HEK293 (cell line): ENCODE measurements around the gene CNPY2.

Experiments used
- HOXD13 ChIP-seq: sonication (generic); formaldehyde crosslinking; IDR thresholded peaks from 2 replicates; pipeline ENCODE4 v1.8.0; 2022; ENCODE audit warnings: missing genetic modification reagents, borderline replicate concordance
- REST ChIP-seq: fragments of 450-650 bp; formaldehyde crosslinking; IDR thresholded peaks from 2 replicates; pipeline ENCODE4 v1.5.1; 2016; ENCODE audit warnings: missing biosample characterization, missing genetic modification characterization
- SCRT1 ChIP-seq: fragments of 450-650 bp; formaldehyde crosslinking; IDR thresholded peaks from 2 replicates; pipeline ENCODE4 v1.5.1; 2016; ENCODE audit warnings: missing biosample characterization, missing genetic modification characterization, borderline replicate concordance
- TRIM28 ChIP-seq: IDR thresholded peaks from 2 replicates; pipeline ENCODE4 v1.6.1; 2011; ENCODE audit warnings: low read length, control low read depth, borderline replicate concordance
- ZNF114 ChIP-seq: fragments of 450-650 bp; formaldehyde crosslinking; IDR thresholded peaks from 2 replicates; pipeline ENCODE4 v1.5.0; 2017; ENCODE audit warnings: missing biosample characterization, missing genetic modification characterization
- ZNF121 ChIP-seq: fragments of 450-650 bp; formaldehyde crosslinking; IDR thresholded peaks from 2 replicates; pipeline ENCODE4 v1.5.1; 2016; ENCODE audit warnings: missing biosample characterization, missing genetic modification characterization
- ZNF202 ChIP-seq: fragments of 450-650 bp; formaldehyde crosslinking; IDR thresholded peaks from 2 replicates; pipeline ENCODE4 v1.5.1; 2016; ENCODE audit warnings: missing biosample characterization, missing genetic modification characterization, borderline replicate concordance
- ZNF274 ChIP-seq, 2 experiments: fragments of 200-500 bp in 1 of 2; fragments of 450-650 bp in 1 of 2; sonication (Bioruptor generic) in 1 of 2; formaldehyde crosslinking in 1 of 2; IDR thresholded peaks; 2 replicates each; pipeline versions ENCODE4 v1.5.1 to v1.6.1; 2014 to 2016; ENCODE audit warnings: borderline replicate concordance in 1 of 2, inconsistent platforms in 1 of 2, low read length in 1 of 2, missing biosample characterization in 1 of 2, missing genetic modification characterization in 1 of 2
- ZNF280D ChIP-seq: fragments of 450-650 bp; formaldehyde crosslinking; IDR thresholded peaks from 2 replicates; pipeline ENCODE4 v1.5.1; 2016; ENCODE audit warnings: missing biosample characterization, missing genetic modification characterization
- ZNF571 ChIP-seq: fragments of 450-650 bp; formaldehyde crosslinking; IDR thresholded peaks from 2 replicates; pipeline ENCODE4 v1.5.0; 2017; ENCODE audit warnings: missing biosample characterization, missing genetic modification characterization
- TF ChIP-seq, protein P1 (sequence below): fragments of 450-650 bp; formaldehyde crosslinking; IDR thresholded peaks from 2 replicates; pipeline ENCODE4 v1.5.1; 2016; ENCODE audit warnings: missing biosample characterization, missing genetic modification characterization
- TF ChIP-seq, protein P2 (sequence below): fragments of 450-650 bp; formaldehyde crosslinking; IDR thresholded peaks from 2 replicates; pipeline ENCODE4 v1.5.1; 2016; ENCODE audit warnings: missing biosample characterization, missing genetic modification characterization
- TF ChIP-seq, protein P3 (sequence below): fragments of 450-650 bp; formaldehyde crosslinking; IDR thresholded peaks from 2 replicates; pipeline ENCODE4 v1.5.1; 2016; ENCODE audit warnings: missing biosample characterization, missing genetic modification characterization

- TF ChIP-seq TRIM28 (no peak), ZNF280D (tag by site-specific recombination) (no peak), REST (no peak), SCRT1 (tag by site-specific recombination) (no peak), ZNF202 (tag by site-specific recombination) (no peak), ZNF571 (tag by site-specific recombination) (no peak), ZNF121 (tag by site-specific recombination) (no peak), ZNF274 (IDR thresholded peaks at IDR 0.05; ENCODE audit: low read length) (no peak), ZNF274 (tag by site-specific recombination; IDR thresholded peaks at IDR 0.05; ENCODE audit: borderline replicate concordance) (no peak), HOXD13 (CRISPR knock-in tag) (no peak), ZNF114 (tag by site-specific recombination) (no peak)
- TF ChIP-seq, protein P1, sequence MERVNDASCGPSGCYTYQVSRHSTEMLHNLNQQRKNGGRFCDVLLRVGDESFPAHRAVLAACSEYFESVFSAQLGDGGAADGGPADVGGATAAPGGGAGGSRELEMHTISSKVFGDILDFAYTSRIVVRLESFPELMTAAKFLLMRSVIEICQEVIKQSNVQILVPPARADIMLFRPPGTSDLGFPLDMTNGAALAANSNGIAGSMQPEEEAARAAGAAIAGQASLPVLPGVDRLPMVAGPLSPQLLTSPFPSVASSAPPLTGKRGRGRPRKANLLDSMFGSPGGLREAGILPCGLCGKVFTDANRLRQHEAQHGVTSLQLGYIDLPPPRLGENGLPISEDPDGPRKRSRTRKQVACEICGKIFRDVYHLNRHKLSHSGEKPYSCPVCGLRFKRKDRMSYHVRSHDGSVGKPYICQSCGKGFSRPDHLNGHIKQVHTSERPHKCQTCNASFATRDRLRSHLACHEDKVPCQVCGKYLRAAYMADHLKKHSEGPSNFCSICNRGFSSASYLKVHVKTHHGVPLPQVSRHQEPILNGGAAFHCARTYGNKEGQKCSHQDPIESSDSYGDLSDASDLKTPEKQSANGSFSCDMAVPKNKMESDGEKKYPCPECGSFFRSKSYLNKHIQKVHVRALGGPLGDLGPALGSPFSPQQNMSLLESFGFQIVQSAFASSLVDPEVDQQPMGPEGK: no peak
- TF ChIP-seq, protein P2, sequence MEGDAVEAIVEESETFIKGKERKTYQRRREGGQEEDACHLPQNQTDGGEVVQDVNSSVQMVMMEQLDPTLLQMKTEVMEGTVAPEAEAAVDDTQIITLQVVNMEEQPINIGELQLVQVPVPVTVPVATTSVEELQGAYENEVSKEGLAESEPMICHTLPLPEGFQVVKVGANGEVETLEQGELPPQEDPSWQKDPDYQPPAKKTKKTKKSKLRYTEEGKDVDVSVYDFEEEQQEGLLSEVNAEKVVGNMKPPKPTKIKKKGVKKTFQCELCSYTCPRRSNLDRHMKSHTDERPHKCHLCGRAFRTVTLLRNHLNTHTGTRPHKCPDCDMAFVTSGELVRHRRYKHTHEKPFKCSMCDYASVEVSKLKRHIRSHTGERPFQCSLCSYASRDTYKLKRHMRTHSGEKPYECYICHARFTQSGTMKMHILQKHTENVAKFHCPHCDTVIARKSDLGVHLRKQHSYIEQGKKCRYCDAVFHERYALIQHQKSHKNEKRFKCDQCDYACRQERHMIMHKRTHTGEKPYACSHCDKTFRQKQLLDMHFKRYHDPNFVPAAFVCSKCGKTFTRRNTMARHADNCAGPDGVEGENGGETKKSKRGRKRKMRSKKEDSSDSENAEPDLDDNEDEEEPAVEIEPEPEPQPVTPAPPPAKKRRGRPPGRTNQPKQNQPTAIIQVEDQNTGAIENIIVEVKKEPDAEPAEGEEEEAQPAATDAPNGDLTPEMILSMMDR (tag by site-specific recombination): no peak
- TF ChIP-seq, protein P3, sequence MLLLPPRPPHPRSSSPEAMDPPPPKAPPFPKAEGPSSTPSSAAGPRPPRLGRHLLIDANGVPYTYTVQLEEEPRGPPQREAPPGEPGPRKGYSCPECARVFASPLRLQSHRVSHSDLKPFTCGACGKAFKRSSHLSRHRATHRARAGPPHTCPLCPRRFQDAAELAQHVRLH: no peak
These were observed 25.8 kb upstream of the CNPY2 start for GRCh38 chr12:56341616-56342015.
